ENCODE data around the gene CAMK2B. TPM values are rescaled to one million over a fixed set of nuclear protein-coding genes. Genes with fewer than 3 reads are reported as not detected.

CAMK2B gene
- total and polyA plus RNA-seq, 2 of the 13 experiments (the other 11 are each of a cell fraction or from before 2014, with no cell fraction given): 0.27 to 0.48 TPM

GRCh38 chr7:44221231-44221791 lies 104.1 kb downstream of the CAMK2B start (continued):
- TF ChIP-seq, protein P1, sequence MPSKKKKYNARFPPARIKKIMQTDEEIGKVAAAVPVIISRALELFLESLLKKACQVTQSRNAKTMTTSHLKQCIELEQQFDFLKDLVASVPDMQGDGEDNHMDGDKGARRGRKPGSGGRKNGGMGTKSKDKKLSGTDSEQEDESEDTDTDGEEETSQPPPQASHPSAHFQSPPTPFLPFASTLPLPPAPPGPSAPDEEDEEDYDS (CRISPR knock-in tag; IDR thresholded peaks at IDR 0.05): no peak
- TF ChIP-seq, protein P2, sequence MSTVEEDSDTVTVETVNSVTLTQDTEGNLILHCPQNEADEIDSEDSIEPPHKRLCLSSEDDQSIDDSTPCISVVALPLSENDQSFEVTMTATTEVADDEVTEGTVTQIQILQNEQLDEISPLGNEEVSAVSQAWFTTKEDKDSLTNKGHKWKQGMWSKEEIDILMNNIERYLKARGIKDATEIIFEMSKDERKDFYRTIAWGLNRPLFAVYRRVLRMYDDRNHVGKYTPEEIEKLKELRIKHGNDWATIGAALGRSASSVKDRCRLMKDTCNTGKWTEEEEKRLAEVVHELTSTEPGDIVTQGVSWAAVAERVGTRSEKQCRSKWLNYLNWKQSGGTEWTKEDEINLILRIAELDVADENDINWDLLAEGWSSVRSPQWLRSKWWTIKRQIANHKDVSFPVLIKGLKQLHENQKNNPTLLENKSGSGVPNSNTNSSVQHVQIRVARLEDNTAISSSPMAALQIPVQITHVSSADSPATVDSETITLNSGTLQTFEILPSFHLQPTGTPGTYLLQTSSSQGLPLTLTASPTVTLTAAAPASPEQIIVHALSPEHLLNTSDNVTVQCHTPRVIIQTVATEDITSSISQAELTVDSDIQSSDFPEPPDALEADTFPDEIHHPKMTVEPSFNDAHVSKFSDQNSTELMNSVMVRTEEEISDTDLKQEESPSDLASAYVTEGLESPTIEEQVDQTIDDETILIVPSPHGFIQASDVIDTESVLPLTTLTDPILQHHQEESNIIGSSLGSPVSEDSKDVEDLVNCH (CRISPR knock-in tag; IDR thresholded peaks at IDR 0.05): no peak
- TF ChIP-seq ZNF800 (CRISPR knock-in tag; IDR thresholded peaks at IDR 0.05): peak; percentile 58; the same call in 1 of the 2 replicates
- 0 out of 2 replicates have a peak, but pooled peaks have one; percentile 29 for TF ChIP-seq SMAD3 (CRISPR knock-in tag; IDR thresholded peaks at IDR 0.05)
- TF ChIP-seq ZNF556 (CRISPR knock-in tag; IDR thresholded peaks at IDR 0.05; ENCODE audit: borderline replicate concordance): no peak
- TF ChIP-seq ZNF333 (CRISPR knock-in tag; IDR thresholded peaks at IDR 0.05; ENCODE audit: borderline replicate concordance): no peak; the same call in 1 of the 2 replicates
- TF ChIP-seq PCBP2 (optimal IDR thresholded peaks at IDR 0.05; ENCODE audit: low read depth, low read length, poor library complexity, severe bottlenecking): no peak
- TF ChIP-seq CENPX (CRISPR knock-in tag; IDR thresholded peaks at IDR 0.05): no peak
- no peak; the same call in 1 of the 2 replicates for TF ChIP-seq BCL6 (CRISPR knock-in tag; IDR thresholded peaks at IDR 0.05)
- peak; percentile 18; the same call in 1 of the 2 replicates for TF ChIP-seq THRA (CRISPR knock-in tag; IDR thresholded peaks at IDR 0.05; ENCODE audit: borderline replicate concordance)
- no peak for TF ChIP-seq ZNF383 (CRISPR knock-in tag; IDR thresholded peaks at IDR 0.05; ENCODE audit: borderline replicate concordance)
- TF ChIP-seq NR2F2 (IDR thresholded peaks at IDR 0.05; ENCODE audit: borderline replicate concordance, low read depth): no peak
- TF ChIP-seq ISX (CRISPR knock-in tag; conservative IDR thresholded peaks at IDR 0.05): peak; percentile 92
- TF ChIP-seq, protein P3, sequence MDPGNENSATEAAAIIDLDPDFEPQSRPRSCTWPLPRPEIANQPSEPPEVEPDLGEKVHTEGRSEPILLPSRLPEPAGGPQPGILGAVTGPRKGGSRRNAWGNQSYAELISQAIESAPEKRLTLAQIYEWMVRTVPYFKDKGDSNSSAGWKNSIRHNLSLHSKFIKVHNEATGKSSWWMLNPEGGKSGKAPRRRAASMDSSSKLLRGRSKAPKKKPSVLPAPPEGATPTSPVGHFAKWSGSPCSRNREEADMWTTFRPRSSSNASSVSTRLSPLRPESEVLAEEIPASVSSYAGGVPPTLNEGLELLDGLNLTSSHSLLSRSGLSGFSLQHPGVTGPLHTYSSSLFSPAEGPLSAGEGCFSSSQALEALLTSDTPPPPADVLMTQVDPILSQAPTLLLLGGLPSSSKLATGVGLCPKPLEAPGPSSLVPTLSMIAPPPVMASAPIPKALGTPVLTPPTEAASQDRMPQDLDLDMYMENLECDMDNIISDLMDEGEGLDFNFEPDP (CRISPR knock-in tag; conservative IDR thresholded peaks at IDR 0.05): 0 out of 2 replicates have a peak, but pooled peaks have one; percentile 55
- peak; percentile 65; the same call in 1 of the 2 replicates for TF ChIP-seq HOXA3 (CRISPR knock-in tag; IDR thresholded peaks at IDR 0.05)
- no peak; the same call in 1 of the 2 replicates for TF ChIP-seq ZMYM2 (CRISPR knock-in tag; IDR thresholded peaks at IDR 0.05)
- no peak for TF ChIP-seq THYN1 (CRISPR knock-in tag; IDR thresholded peaks at IDR 0.05; ENCODE audit: borderline replicate concordance, low read depth)
- peak; percentile 78 for TF ChIP-seq HIVEP1 (CRISPR knock-in tag; IDR thresholded peaks at IDR 0.05)
- TF ChIP-seq ZNF496 (CRISPR knock-in tag; IDR thresholded peaks at IDR 0.05; ENCODE audit: insufficient replicate concordance): no peak
- peak; percentile 74; the same call in 1 of the 2 replicates for TF ChIP-seq ZSCAN21 (CRISPR knock-in tag; IDR thresholded peaks at IDR 0.05; ENCODE audit: borderline replicate concordance)
- no peak for TF ChIP-seq SNAPC2 (CRISPR knock-in tag; IDR thresholded peaks at IDR 0.05)
- peak; percentile 39; the same call in 1 of the 2 replicates for TF ChIP-seq ZNF629 (CRISPR knock-in tag; conservative IDR thresholded peaks at IDR 0.05)
- no peak for TF ChIP-seq ZNF24 (IDR thresholded peaks at IDR 0.05)
